Small intestine (tissue), 4 donors: ENCODE results near the gene MARK4. TPM values are rescaled to one million over a fixed set of nuclear protein-coding genes. Genes with fewer than 3 reads are reported as not detected.

ENCODE experiments used
- polyA plus RNA-seq, 4 donors: library from polyadenylated mRNA; stranded (reverse) in 3 of 4; unstranded in 1 of 4; fragments of 200-250 nt in 3 of 4; fragments of 120-200 nt in 1 of 4; gene quantifications; one replicate each; pipeline versions ENCODE4 v1.2.1 to v1.2.3, GENCODE V29; 2013
- donor health status: healthy with polysubstance abuse.
- donor health status: Bipolar disorder and iron deficiency.
- donor health status: healthy.

MARK4 gene
- polyA plus RNA-seq, 4 donors = 5.1 to 14.2 (median 7.7) TPM

Other genes starting within 250 kb of the MARK4 start
- 10 to 100 TPM; 10.5 to 41.3 (median 17.6) TPM for gene RELB, start 249.8 kb upstream of the MARK4 start, polyA plus RNA-seq
- gene CLASRP, start 212.2 kb upstream of the MARK4 start, polyA plus RNA-seq = 100 to 1,000 TPM in 1 of 4 donors, 10 to 100 TPM in 3; 55.3 to 117 (median 80.4) TPM
- 10 to 100 TPM in 1 of 4 donors, 1 to 10 TPM in 3; 4.7 to 10.3 (median 7.6) TPM for gene ZNF296, start 174.8 kb upstream of the MARK4 start, polyA plus RNA-seq
- 10 to 100 TPM; 25.3 to 49.7 (median 35.4) TPM for gene GEMIN7, start 172.0 kb upstream of the MARK4 start, polyA plus RNA-seq
- gene PPP1R37, start 158.1 kb upstream of the MARK4 start, polyA plus RNA-seq = 10 to 100 TPM; 19.5 to 47.0 (median 31.6) TPM
- gene NKPD1, start 90.3 kb upstream of the MARK4 start, polyA plus RNA-seq = under 1 TPM in 2 of 4 donors, not detected in 2; 0.09 to 0.13 TPM
- gene TRAPPC6A, start 73.0 kb upstream of the MARK4 start, polyA plus RNA-seq = 10 to 100 TPM; 38.4 to 67.6 (median 41.7) TPM
- gene BLOC1S3, start 72.5 kb upstream of the MARK4 start, polyA plus RNA-seq = 10 to 100 TPM in 1 of 4 donors, 1 to 10 TPM in 3; 3.6 to 12.8 (median 6.4) TPM
- 1 to 10 TPM in 3 of 4 donors, under 1 TPM in 1; 0.22 to 2.7 (median 2.1) TPM for gene EXOC3L2, start 5.9 kb upstream of the MARK4 start, polyA plus RNA-seq
- 10 to 100 TPM in 2 of 4 donors, 1 to 10 TPM in 1, under 1 TPM in 1; 0.09 to 30.5 (median 14.4) TPM for gene CKM, start 71.6 kb downstream of the MARK4 start, polyA plus RNA-seq
- under 1 TPM in 1 of 4 donors, not detected in 3; 0.06 TPM for gene KLC3, start 89.5 kb downstream of the MARK4 start, polyA plus RNA-seq
- 10 to 100 TPM in 2 of 4 donors, 1 to 10 TPM in 2; 3.4 to 20.3 (median 7.9) TPM for gene ERCC2, start 119.3 kb downstream of the MARK4 start, polyA plus RNA-seq
- gene PPP1R13L, start 153.8 kb downstream of the MARK4 start, polyA plus RNA-seq = 10 to 100 TPM; 12.7 to 30.5 (median 21.3) TPM
- 1 to 10 TPM in 2 of 4 donors, under 1 TPM in 2; 0.27 to 4.1 (median 1.9) TPM for gene POLR1G, start 155.4 kb downstream of the MARK4 start, polyA plus RNA-seq
- gene ERCC1, start 172.6 kb downstream of the MARK4 start, polyA plus RNA-seq = 10 to 100 TPM; 30.3 to 55.0 (median 37.5) TPM
- 10 to 100 TPM in 2 of 4 donors, 1 to 10 TPM in 1, under 1 TPM in 1; 0.89 to 82.1 (median 10.6) TPM for gene FOSB, start 216.7 kb downstream of the MARK4 start, polyA plus RNA-seq
- gene RTN2, start 245.8 kb downstream of the MARK4 start, polyA plus RNA-seq = 1 to 10 TPM; 1.6 to 9.1 (median 2.7) TPM
- 1 to 10 TPM in 3 of 4 donors, under 1 TPM in 1; 0.65 to 1.9 (median 1.5) TPM for gene PPM1N, start 247.2 kb downstream of the MARK4 start, polyA plus RNA-seq